Iris pigment epithelial cell (primary cell): ENCODE measurements around the gene SLC15A3.

ENCODE experiments used
- DNase-seq: peaks from one replicate; pipeline ENCODE4 v3.0.0-alpha.2; 2011; ENCODE audit warnings: low read depth

SLC15A3 gene

GRCh38 chr11:60889869-60890311 is 62.1 kb downstream of the SLC15A3 start:
- no peak for DNase-seq

GRCh38 chr11:60887556-60887955 is 64.4 kb downstream of the SLC15A3 start:
- DNase-seq, result peak; percentile 62
